CD8-positive, alpha-beta memory T cell (primary cell): ENCODE measurements around the gene KRTAP3-3. TPM values are rescaled to one million over a fixed set of nuclear protein-coding genes. Genes with fewer than 3 reads are reported as not detected.

ENCODE experiments used
- CTCF ChIA-PET: fragments of 350-600 bp; sonication (Branson Sonifier 250); formaldehyde crosslinking; loops from one replicate; lab custom pipeline; 2021; ENCODE audit warnings: antibody characterized with exemption; lab: Charles Lee
- POLR2A ChIA-PET: fragments of 350-600 bp; sonication (Branson Sonifier 250); formaldehyde crosslinking; loops from one replicate; lab custom pipeline; 2021; ENCODE audit warnings: antibody characterized with exemption; lab: Charles Lee
- DNase-seq, 5 donors: peaks; one replicate each; pipeline versions ENCODE4 v3.0.0 to v3.0.0-alpha.2; 2020 to 2022; ENCODE audit warnings: mixed read lengths in 1 of 5
- H3K27ac ChIP-seq: one replicate; pipeline ENCODE4 v1.7.0; 2013; ENCODE audit warnings: low read depth, mild to moderate bottlenecking, low read length, moderate library complexity
- H3K27me3 ChIP-seq: 2 replicates; pipeline ENCODE4 v1.7.0; 2013; ENCODE audit warnings: low read length, mild to moderate bottlenecking; ENCODE audit not compliant: insufficient read depth, poor library complexity, severe bottlenecking
- H3K36me3 ChIP-seq: 2 replicates; pipeline ENCODE4 v1.7.0; 2013; ENCODE audit warnings: mild to moderate bottlenecking, low read length, moderate library complexity; ENCODE audit not compliant: insufficient read depth
- H3K4me1 ChIP-seq: 2 replicates; pipeline ENCODE4 v1.7.0; 2013; ENCODE audit warnings: mild to moderate bottlenecking, low read length, moderate library complexity; ENCODE audit not compliant: insufficient read depth
- H3K4me3 ChIP-seq: 2 replicates; pipeline ENCODE4 v1.7.0; 2013; ENCODE audit warnings: mild to moderate bottlenecking, low read length
- H3K9me3 ChIP-seq: 2 replicates; pipeline ENCODE4 v1.7.0; 2013; ENCODE audit warnings: mild to moderate bottlenecking, low read length
- H3K27ac Mint-ChIP-seq, 8 donors: one replicate each; pipeline ENCODE4 v1.8.0; 2020 to 2021; ENCODE audit warnings: mixed read lengths in 8 of 8, mild to moderate bottlenecking in 6 of 8, inconsistent platforms in 3 of 8, moderate library complexity in 3 of 8
- H3K27me3 Mint-ChIP-seq, 2 donors: one replicate each; pipeline ENCODE4 v1.8.0; 2020 to 2021; ENCODE audit warnings: mixed read lengths in 2 of 2, mild to moderate bottlenecking in 1 of 2, moderate library complexity in 1 of 2
- H3K36me3 Mint-ChIP-seq, 3 donors: one replicate each; pipeline ENCODE4 v1.8.0; 2020 to 2021; ENCODE audit warnings: mixed read lengths in 3 of 3, inconsistent platforms in 1 of 3, mild to moderate bottlenecking in 1 of 3
- H3K4me1 Mint-ChIP-seq, 3 donors: one replicate each; pipeline ENCODE4 v1.8.0; 2020 to 2021; ENCODE audit warnings: mixed read lengths in 3 of 3, inconsistent platforms in 1 of 3, mild to moderate bottlenecking in 1 of 3
- H3K4me3 Mint-ChIP-seq, 7 donors: one replicate each; pipeline ENCODE4 v1.8.0; 2020 to 2021; ENCODE audit warnings: mixed read lengths in 7 of 7, mild to moderate bottlenecking in 6 of 7, moderate library complexity in 4 of 7, inconsistent platforms in 2 of 7
- H3K9me3 Mint-ChIP-seq, 5 donors: one replicate each; pipeline ENCODE4 v1.8.0; 2020 to 2022; ENCODE audit warnings: mixed read lengths in 5 of 5, mild to moderate bottlenecking in 3 of 5, moderate library complexity in 2 of 5, inconsistent platforms in 1 of 5
- polyA plus RNA-seq: library from polyadenylated mRNA; unstranded; fragments of 300-500 nt; fragmentation: Illumina TruSeq; gene quantifications from one replicate; pipeline ENCODE4 v1.2.3, GENCODE V29; 2021
- total RNA-seq, 2 experiments: library from RNA; stranded (reverse); gene quantifications; one replicate each; pipeline ENCODE4 v1.2.3, GENCODE V29; 2021

Gene KRTAP3-3
- total and polyA plus RNA-seq, 3 experiments from 2014 or later: not detected

- H3K9me3 Mint-ChIP-seq: no peaks in the 10 kb centered on the region
- no peaks in the 10 kb centered on the region for H3K4me1 Mint-ChIP-seq
- no peak overlapping the region for H3K27ac Mint-ChIP-seq
- DNase-seq: no peak
- H3K27me3 Mint-ChIP-seq: peaks cover 18 to 55% of the 10 kb centered on the region in 2 donors
- H3K27me3 ChIP-seq: no peaks in the 10 kb centered on the region
- no peak overlapping the region for H3K4me3 ChIP-seq
- CTCF ChIA-PET: interaction anchor here (1.2 kb wide), 1 partner anchor 568 kb away, joined by 6 read pairs; no protein-coding TSS in a partner anchor
- H3K27ac ChIP-seq: no peak overlapping the region
- no peak overlapping the region for H3K4me3 Mint-ChIP-seq
- POLR2A ChIA-PET: no interaction called here
- no peaks in the 10 kb centered on the region for H3K4me1 ChIP-seq
- no peaks in the 10 kb centered on the region for H3K36me3 ChIP-seq
- no peaks in the 10 kb centered on the region for H3K9me3 ChIP-seq
- no peaks in the 10 kb centered on the region for H3K36me3 Mint-ChIP-seq
These were observed 12.8 kb downstream of the KRTAP3-3 start for GRCh38 chr17:40981115-40981514.

GRCh38 chr17:40980596-40980995, 13.4 kb downstream of the KRTAP3-3 start:
- CTCF ChIA-PET: interaction anchor here (1.2 kb wide), 1 partner anchor 569 kb away, joined by 6 read pairs; no protein-coding TSS in a partner anchor
- Mint-ChIP-seq H3K27ac (no peak overlapping the region), H3K27me3 (peaks cover 19 to 60% of the 10 kb centered on the region in 2 donors), H3K4me3 (no peak overlapping the region), H3K36me3 (no peaks in the 10 kb centered on the region), H3K4me1 (no peaks in the 10 kb centered on the region), H3K9me3 (no peaks in the 10 kb centered on the region)
- H3K4me1 ChIP-seq: no peaks in the 10 kb centered on the region
- H3K36me3 ChIP-seq: no peaks in the 10 kb centered on the region
- H3K4me3 ChIP-seq: no peak overlapping the region
- H3K9me3 ChIP-seq: no peaks in the 10 kb centered on the region
- no peaks in the 10 kb centered on the region for H3K27me3 ChIP-seq
- no peak for DNase-seq
- POLR2A ChIA-PET: no interaction called here
- H3K27ac ChIP-seq: no peak overlapping the region

- POLR2A ChIA-PET: no interaction called here
- DNase-seq: no peak
- H3K4me3 Mint-ChIP-seq: no peak overlapping the region
- no peaks in the 10 kb centered on the region for H3K36me3 Mint-ChIP-seq
- H3K27me3 Mint-ChIP-seq: peaks cover 21 to 65% of the 10 kb centered on the region in 2 donors
- Histone ChIP-seq H3K4me1 (no peaks in the 10 kb centered on the region), H3K27ac (no peak overlapping the region), H3K36me3 (no peaks in the 10 kb centered on the region), H3K9me3 (no peaks in the 10 kb centered on the region), H3K27me3 (no peaks in the 10 kb centered on the region), H3K4me3 (no peak overlapping the region)
- no peaks in the 10 kb centered on the region for H3K4me1 Mint-ChIP-seq
- H3K9me3 Mint-ChIP-seq: no peaks in the 10 kb centered on the region
- H3K27ac Mint-ChIP-seq: no peak overlapping the region
- CTCF ChIA-PET: interaction anchor here (1.2 kb wide), 1 partner anchor 569 kb away, joined by 6 read pairs; no protein-coding TSS in a partner anchor
These were observed 13.8 kb downstream of the KRTAP3-3 start for GRCh38 chr17:40980117-40980516.

DNA sequence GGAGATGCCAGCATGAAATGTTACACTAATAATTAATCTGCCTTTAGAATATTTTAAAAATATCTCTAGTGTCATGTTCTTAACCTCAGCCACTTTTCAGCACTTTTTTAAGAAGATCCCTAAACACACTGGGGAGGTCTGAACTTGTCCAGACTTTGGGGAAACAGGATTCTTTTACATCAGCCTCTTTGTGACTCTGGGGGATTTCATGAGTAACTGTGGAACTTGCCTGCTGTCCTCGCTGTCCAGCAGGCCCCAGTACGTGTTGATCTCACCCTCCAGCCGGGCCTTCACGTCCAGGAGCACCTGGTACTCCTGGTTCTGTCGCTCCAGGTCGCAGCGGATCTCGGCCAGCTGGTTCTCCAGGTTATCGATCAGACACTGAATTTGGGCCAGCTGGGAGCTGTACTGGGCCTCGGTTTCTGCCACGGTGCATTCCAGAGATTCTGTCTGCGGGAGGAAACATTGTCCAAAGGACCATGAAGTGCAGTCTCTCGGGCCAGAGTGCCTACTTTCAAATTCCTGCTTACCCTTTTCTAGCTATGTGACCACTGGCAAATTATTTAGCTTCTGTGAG, 15.3 kb downstream of the KRTAP3-3 start:
- Histone ChIP-seq H3K4me1 (no peaks in the 10 kb centered on the region), H3K27ac (no peak overlapping the region), H3K27me3 (no peaks in the 10 kb centered on the region), H3K36me3 (no peaks in the 10 kb centered on the region), H3K4me3 (no peak overlapping the region), H3K9me3 (no peaks in the 10 kb centered on the region)
- no peak overlapping the region for H3K27ac Mint-ChIP-seq
- H3K36me3 Mint-ChIP-seq: no peaks in the 10 kb centered on the region
- H3K27me3 Mint-ChIP-seq: peaks cover 21 to 60% of the 10 kb centered on the region in 2 donors
- no peak for DNase-seq
- POLR2A ChIA-PET: no interaction called here
- no peaks in the 10 kb centered on the region for H3K4me1 Mint-ChIP-seq
- H3K9me3 Mint-ChIP-seq: no peaks in the 10 kb centered on the region
- no peak overlapping the region for H3K4me3 Mint-ChIP-seq
- CTCF ChIA-PET: no interaction called here

GRCh38 chr17:40975516-40975915, 18.4 kb downstream of the KRTAP3-3 start:
- Histone ChIP-seq H3K4me1 (no peaks in the 10 kb centered on the region), H3K27ac (no peak overlapping the region), H3K27me3 (no peaks in the 10 kb centered on the region), H3K9me3 (no peaks in the 10 kb centered on the region), H3K36me3 (no peaks in the 10 kb centered on the region), H3K4me3 (no peak overlapping the region)
- ChIA-PET POLR2A (no interaction called here), CTCF (no interaction called here)
- Mint-ChIP-seq H3K4me1 (no peaks in the 10 kb centered on the region), H3K9me3 (no peaks in the 10 kb centered on the region), H3K4me3 (no peak overlapping the region), H3K27me3 (peaks cover 21 to 55% of the 10 kb centered on the region in 2 donors), H3K27ac (no peak overlapping the region), H3K36me3 (peaks cover 0 to 1% (median 0%) of the 10 kb centered on the region in 3 donors)
- no peak for DNase-seq

DNA sequence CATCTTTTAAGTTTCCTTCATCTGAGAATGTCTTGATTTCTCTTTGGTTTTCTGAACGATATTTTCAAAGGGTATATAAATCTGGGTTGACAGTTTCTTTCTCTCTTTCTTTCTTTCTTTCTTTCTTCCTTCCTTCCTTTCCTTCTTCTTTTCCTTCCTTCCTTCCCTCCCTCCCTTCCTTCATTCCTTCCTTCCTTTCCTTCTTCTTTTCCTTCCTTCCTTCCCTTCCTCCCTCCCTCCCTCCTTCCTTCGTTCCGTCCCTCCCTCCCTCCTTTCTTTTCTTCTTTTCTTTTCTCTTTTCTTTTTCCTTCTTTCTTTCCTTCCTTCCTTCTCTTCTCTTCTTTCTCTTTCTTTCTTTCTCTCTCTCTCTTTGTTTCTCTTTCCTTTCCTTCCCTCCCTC, 19.6 kb downstream of the KRTAP3-3 start:
- CTCF ChIA-PET: no interaction called here
- H3K36me3 ChIP-seq: no peaks in the 10 kb centered on the region
- POLR2A ChIA-PET: no interaction called here

DNA sequence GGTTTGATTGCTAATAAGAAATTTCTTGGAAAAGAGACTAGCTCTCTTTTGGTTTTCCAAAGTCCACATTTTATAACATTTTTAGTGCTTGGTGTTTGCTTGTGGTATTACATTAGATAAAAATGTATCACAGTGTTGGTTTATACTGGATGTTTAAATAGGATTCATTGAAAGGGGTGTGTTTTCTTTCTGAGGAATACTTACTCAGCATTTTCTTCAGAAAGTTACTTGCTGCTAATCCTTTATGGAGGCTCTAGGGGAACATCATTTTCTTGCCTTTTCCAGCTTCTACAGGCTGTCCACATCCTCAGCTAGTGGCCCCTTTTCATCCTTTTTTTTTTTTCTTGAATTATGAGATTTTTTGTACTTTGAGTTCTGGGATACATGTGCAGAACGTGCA, 26.4 kb downstream of the KRTAP3-3 start:
- Mint-ChIP-seq H3K27me3 (peaks cover 14 to 45% of the 10 kb centered on the region in 2 donors), H3K36me3 (no peaks in the 10 kb centered on the region), H3K4me1 (peaks cover 5 to 6% (median 5%) of the 10 kb centered on the region in 3 donors), H3K4me3 (no peak overlapping the region), H3K9me3 (peaks cover 0 to 4% (median 0%) of the 10 kb centered on the region in 5 donors), H3K27ac (no peak overlapping the region)
- Histone ChIP-seq H3K4me1 (no peaks in the 10 kb centered on the region), H3K27ac (no peak overlapping the region), H3K27me3 (no peaks in the 10 kb centered on the region), H3K4me3 (no peak overlapping the region), H3K36me3 (no peaks in the 10 kb centered on the region), H3K9me3 (no peaks in the 10 kb centered on the region)
- CTCF ChIA-PET: interaction anchor here (1.4 kb wide), 1 partner anchor 20 kb away, joined by 3 read pairs; no protein-coding TSS in a partner anchor
- DNase-seq: no peak
- POLR2A ChIA-PET: no interaction called here

More for the DNA sequence above, 19.6 kb downstream of the KRTAP3-3 start:
- no peaks in the 10 kb centered on the region for H3K4me1 ChIP-seq
- Mint-ChIP-seq H3K4me1 (no peaks in the 10 kb centered on the region), H3K4me3 (no peak overlapping the region), H3K27me3 (peaks cover 18 to 56% of the 10 kb centered on the region in 2 donors), H3K9me3 (no peaks in the 10 kb centered on the region), H3K27ac (no peak overlapping the region), H3K36me3 (peaks cover 0 to 1% (median 0%) of the 10 kb centered on the region in 3 donors)
- no peaks in the 10 kb centered on the region for H3K9me3 ChIP-seq
- H3K27me3 ChIP-seq: no peaks in the 10 kb centered on the region
- no peak overlapping the region for H3K27ac ChIP-seq
- H3K4me3 ChIP-seq: no peak overlapping the region
- DNase-seq: no peak

GRCh38 chr17:40966848-40967247, 27.1 kb downstream of the KRTAP3-3 start, which contains the start of gene KRT39:
Gene KRT39 (minus strand): TSS chr17:40966948. CDS start chr17:40966856, 92 bp downstream.
- Histone ChIP-seq H3K36me3 (no peaks in the 10 kb centered on the region), H3K27me3 (no peaks in the 10 kb centered on the region), H3K4me1 (no peaks in the 10 kb centered on the region), H3K27ac (no peak within 1 kb of the TSS), H3K4me3 (no peak within 1 kb of the TSS), H3K9me3 (no peaks in the 10 kb centered on the region)
- no peak for DNase-seq
- Mint-ChIP-seq H3K4me3 (no peak within 1 kb of the TSS), H3K27ac (no peak within 1 kb of the TSS), H3K4me1 (peaks cover 5 to 6% (median 5%) of the 10 kb centered on the region in 3 donors), H3K36me3 (no peaks in the 10 kb centered on the region), H3K9me3 (peaks cover 0 to 4% (median 0%) of the 10 kb centered on the region in 5 donors), H3K27me3 (peaks cover 14 to 48% of the 10 kb centered on the region in 2 donors)
- POLR2A ChIA-PET: no interaction called here
- CTCF ChIA-PET: interaction anchor here (1.4 kb wide), 1 partner anchor 19 kb away, joined by 3 read pairs; no protein-coding TSS in a partner anchor
